Tibial artery (tissue), 4 donors: Measurements from ENCODE around the gene RABGAP1.
A peak's percentile ranks its signal among the peaks of the same experiment; 100 is the strongest.

Source experiments
- DNase-seq, 2 donors: peaks; one replicate each; pipeline ENCODE4 v3.0.0-alpha.2; 2019
- H3K27ac ChIP-seq, 2 donors: fragments of 200-600 bp; sonication (generic) in 1 of 2; 1 replicate in 1 of 2; 2 replicates in 1 of 2; pipeline ENCODE4 v1.5.1; 2018 to 2019; ENCODE audit warnings: mild to moderate bottlenecking in 1 of 2
- H3K27me3 ChIP-seq, 2 donors: fragments of 200-600 bp; sonication (generic) in 1 of 2; one replicate each; pipeline versions ENCODE4 v1.5.1 to v1.6.0; 2016 to 2019
- H3K36me3 ChIP-seq, 3 donors: fragments of 200-600 bp; sonication (generic) in 2 of 3; one replicate each; pipeline ENCODE4 v1.5.1; 2016 to 2019; ENCODE audit warnings: mild to moderate bottlenecking in 2 of 3
- H3K4me1 ChIP-seq, 4 donors: fragments of 200-600 bp; sonication (generic) in 2 of 4; 1 replicate in 3 of 4; 2 replicates in 1 of 4; pipeline ENCODE4 v1.5.1; 2016 to 2019
- H3K4me3 ChIP-seq, 2 donors: fragments of 200-600 bp; sonication (generic) in 1 of 2; 1 replicate in 1 of 2; 2 replicates in 1 of 2; pipeline ENCODE4 v1.5.1; 2018 to 2019; ENCODE audit warnings: mild to moderate bottlenecking in 2 of 2
- H3K9me3 ChIP-seq, 3 donors: fragments of 200-600 bp; sonication (generic) in 1 of 3; one replicate each; pipeline ENCODE4 v1.5.1; 2016 to 2019
- CTCF ChIP-seq, 2 experiments: fragments of 200-600 bp in 1 of 2; fragments of 450-650 bp in 1 of 2; IDR thresholded peaks; one replicate each; pipeline ENCODE4 v1.5.1; 2017 to 2019; ENCODE audit warnings: antibody characterized with exemption in 2 of 2, mild to moderate bottlenecking in 1 of 2, moderate library complexity in 1 of 2
- intact Hi-C: fragments of 100-400 bp; cut with DNase I; formaldehyde crosslinking; loops from one replicate; pipeline ENCODE4 v1.15.0; 2023; ENCODE audit warnings: low total_unique reads

The RABGAP1 gene

DNA sequence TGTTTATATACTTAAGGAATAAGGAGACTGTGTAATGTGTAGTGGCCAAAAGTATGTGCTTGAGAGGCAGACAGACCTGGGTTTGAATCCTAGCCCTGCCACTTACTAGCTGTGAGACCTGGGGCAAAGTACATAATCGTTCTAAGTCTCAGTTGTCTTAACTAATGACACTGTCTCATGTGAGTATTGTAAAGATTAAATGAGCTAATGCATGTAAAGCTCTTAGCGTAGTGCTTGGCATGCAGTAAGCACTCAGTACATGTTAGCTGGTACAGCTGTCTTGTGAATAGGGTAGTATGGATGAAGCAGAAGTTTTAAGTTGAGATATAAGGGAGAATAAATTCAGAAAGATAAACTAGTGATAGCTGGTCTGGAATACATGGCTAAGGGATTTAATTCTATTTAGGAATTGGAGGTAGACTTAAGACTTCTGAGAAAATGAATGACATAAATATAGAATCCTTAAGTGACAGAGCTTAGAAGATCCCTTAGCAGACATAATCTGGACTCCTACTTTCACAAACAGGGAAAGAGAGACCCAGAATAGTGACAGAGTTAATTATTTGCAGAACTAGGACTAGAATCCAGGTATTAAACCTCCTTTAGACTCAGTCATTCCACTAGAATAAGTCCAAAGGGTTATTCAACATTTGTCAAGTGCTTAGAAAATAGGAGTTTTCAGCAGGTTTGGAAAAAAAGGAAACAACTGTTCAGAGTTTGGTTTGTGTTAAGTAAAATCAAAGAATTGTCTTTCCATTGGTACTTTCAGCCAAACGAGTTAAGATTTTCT is 105.8 kb downstream of the RABGAP1 start:
- Histone ChIP-seq H3K9me3 (no peaks in the 10 kb centered on the region), H3K27me3 (no peaks in the 10 kb centered on the region), H3K36me3 (no peaks in the 10 kb centered on the region), H3K27ac (peak overlapping the region; percentile 73 to 82), H3K4me1 (peaks cover 0 to 99% (median 40%) of the 10 kb centered on the region in 4 donors), H3K4me3 (no peak overlapping the region)
- intact Hi-C loops = no loop called here
- no peak for DNase-seq
- TF ChIP-seq CTCF (IDR thresholded peaks at IDR 0.05) = no peak

DNA sequence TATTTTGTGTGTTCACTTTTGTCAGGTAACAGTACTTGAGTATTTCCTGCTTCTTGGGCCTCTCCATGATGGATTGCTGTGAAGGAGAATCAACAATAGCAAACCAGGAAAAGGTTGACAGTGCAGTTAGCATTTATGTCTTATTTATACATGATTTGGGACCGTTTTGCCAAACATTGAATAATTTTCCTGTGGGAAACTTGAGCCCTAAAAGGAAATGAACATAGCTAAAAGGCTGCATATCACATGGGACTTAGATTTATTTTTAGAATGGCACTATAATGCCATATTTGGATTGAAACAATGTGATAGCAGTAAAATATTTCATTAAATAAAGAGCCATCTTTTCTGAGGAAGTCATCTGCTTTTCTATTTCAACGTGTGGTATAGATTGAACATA is 107.9 kb downstream of the RABGAP1 start:
- DNase-seq = no peak
- peak overlapping the region; percentile 73 to 82 for H3K27ac ChIP-seq

DNA sequence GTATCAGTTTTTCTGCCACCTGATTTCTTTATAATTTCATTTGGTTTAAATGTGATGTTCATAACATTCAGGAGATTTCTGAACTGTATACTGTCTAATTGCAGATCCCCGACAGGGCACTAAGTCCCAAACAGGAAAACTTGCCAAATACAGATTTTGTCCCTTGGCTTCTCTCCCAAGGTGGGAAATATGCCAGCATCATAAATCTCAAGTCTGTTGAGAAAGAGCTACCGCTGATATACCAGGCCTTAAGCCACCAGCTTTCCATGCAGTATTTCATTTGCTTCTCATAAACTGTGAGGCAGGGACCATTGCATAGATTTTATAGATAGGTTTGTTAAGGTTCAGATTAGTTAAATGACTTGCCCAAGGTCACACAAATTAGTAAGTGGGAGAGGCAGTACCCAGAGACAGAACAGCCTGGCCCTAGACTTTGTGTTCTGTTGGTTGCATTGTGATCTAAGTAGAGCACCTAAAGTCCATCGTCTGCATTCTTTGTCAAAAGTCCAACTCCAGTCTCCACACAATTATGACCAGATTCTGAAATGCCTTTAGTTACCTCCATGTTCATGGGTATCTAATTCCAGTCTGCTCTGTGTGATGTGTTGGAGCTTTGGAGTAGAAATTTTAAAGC is 108.9 kb downstream of the RABGAP1 start:
- TF ChIP-seq CTCF (IDR thresholded peaks at IDR 0.05) = no peak
- no peaks in the 10 kb centered on the region for H3K27me3 ChIP-seq
- intact Hi-C loops = no loop called here
- H3K9me3 ChIP-seq = no peaks in the 10 kb centered on the region
- peaks cover 0 to under 1% (median 0%) of the 10 kb centered on the region in 3 donors for H3K36me3 ChIP-seq
- peaks cover 0 to 99% (median 45%) of the 10 kb centered on the region in 4 donors for H3K4me1 ChIP-seq
- no peak overlapping the region for H3K4me3 ChIP-seq
- DNase-seq = no peak
- peak overlapping the region; percentile 73 to 82 for H3K27ac ChIP-seq

More for the DNA sequence above, 107.9 kb downstream of the RABGAP1 start:
- no peaks in the 10 kb centered on the region for H3K36me3 ChIP-seq
- H3K27me3 ChIP-seq = no peaks in the 10 kb centered on the region
- peaks cover 0 to 99% (median 41%) of the 10 kb centered on the region in 4 donors for H3K4me1 ChIP-seq
- H3K9me3 ChIP-seq = no peaks in the 10 kb centered on the region
- intact Hi-C loops = no loop called here
- no peak overlapping the region for H3K4me3 ChIP-seq
- TF ChIP-seq CTCF (IDR thresholded peaks at IDR 0.05) = no peak

DNA sequence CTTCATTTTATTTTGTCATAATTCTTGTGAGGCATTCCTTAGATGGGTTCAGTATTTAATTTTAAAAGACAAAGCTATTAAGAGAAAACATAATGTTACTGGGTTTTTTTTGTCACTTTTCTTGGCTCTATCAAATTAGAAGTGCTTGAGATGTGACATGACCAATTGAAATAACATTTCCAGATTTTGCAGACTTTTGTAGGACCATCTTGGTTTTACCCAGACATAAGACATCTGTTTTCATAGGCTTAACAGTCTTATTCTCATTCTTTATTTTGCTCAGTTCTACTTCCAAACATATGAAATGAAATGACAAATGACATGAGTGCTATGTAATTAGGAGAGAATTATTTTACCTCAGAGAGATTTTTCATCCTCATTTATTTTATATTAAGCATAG is 112.2 kb downstream of the RABGAP1 start:
- no peaks in the 10 kb centered on the region for H3K27me3 ChIP-seq
- no peak overlapping the region for H3K4me3 ChIP-seq
- peaks cover 0 to 94% (median 50%) of the 10 kb centered on the region in 4 donors for H3K4me1 ChIP-seq
- peak overlapping the region; percentile 72 to 82 for H3K27ac ChIP-seq
- intact Hi-C loops = no loop called here
- peaks cover 0 to 3% (median 0%) of the 10 kb centered on the region in 3 donors for H3K36me3 ChIP-seq
- no peak for DNase-seq
- H3K9me3 ChIP-seq = no peaks in the 10 kb centered on the region
- TF ChIP-seq CTCF (IDR thresholded peaks at IDR 0.05) = no peak

GRCh38 chr9:123053711-123054110 is 112.9 kb downstream of the RABGAP1 start:
- H3K27ac ChIP-seq = peak overlapping the region; percentile 72 to 82

More at GRCh38 chr9:123053711-123054110, 112.9 kb downstream of the RABGAP1 start:
- no peaks in the 10 kb centered on the region for H3K27me3 ChIP-seq
- peaks cover 0 to 3% (median 0%) of the 10 kb centered on the region in 3 donors for H3K36me3 ChIP-seq
- TF ChIP-seq CTCF (IDR thresholded peaks at IDR 0.05) = no peak
- H3K9me3 ChIP-seq = no peaks in the 10 kb centered on the region
- H3K4me1 ChIP-seq = peaks cover 0 to 94% (median 46%) of the 10 kb centered on the region in 4 donors
- intact Hi-C loops = no loop called here
- no peak for DNase-seq
- peak overlapping the region in 1 of 2 donors; percentile 1 for H3K4me3 ChIP-seq
